Activated T-cell treated with anti-CD3 and anti-CD28 coated beads for 24 hours (primary cell): ENCODE results near the gene ADCK1.
"Not testable (repeated sequence)": the region's sequence is repeated elsewhere in the genome, so short reads cannot be mapped to it uniquely, and the experiment has no call there.

Experiments used
- DNase-seq: peaks from one replicate; pipeline ENCODE4 v3.0.0-alpha.2; 2020; ENCODE audit warnings: low read depth

ADCK1 gene

GRCh38 chr14:77865455-77865854, 65.5 kb downstream of the ADCK1 start:
- no peak for DNase-seq

GRCh38 chr14:77866932-77867331, 67.0 kb downstream of the ADCK1 start:
- DNase-seq: no peak

- DNase-seq: no peak
These were observed 67.6 kb downstream of the ADCK1 start for GRCh38 chr14:77867476-77867875.

GRCh38 chr14:77868552-77869285, 68.8 kb downstream of the ADCK1 start:
- no peak for DNase-seq

GRCh38 chr14:77869340-77869739, 69.4 kb downstream of the ADCK1 start:
- DNase-seq: no peak

- no peak for DNase-seq
These were observed 70.7 kb downstream of the ADCK1 start for GRCh38 chr14:77870646-77871045.

- no peak for DNase-seq
These were observed 72.2 kb downstream of the ADCK1 start for GRCh38 chr14:77872152-77872551.

- DNase-seq: no peak
These were observed 73.1 kb downstream of the ADCK1 start for GRCh38 chr14:77872983-77873382.

GRCh38 chr14:77878783-77879182, 78.9 kb downstream of the ADCK1 start:
- DNase-seq: no peak

- DNase-seq: no peak
These were observed 80.1 kb downstream of the ADCK1 start for GRCh38 chr14:77880056-77880455.

GRCh38 chr14:77882098-77882497, 82.2 kb downstream of the ADCK1 start:
- DNase-seq: no peak

GRCh38 chr14:77882636-77883035, 82.7 kb downstream of the ADCK1 start:
- DNase-seq: no peak

- no peak for DNase-seq
These were observed 83.4 kb downstream of the ADCK1 start for GRCh38 chr14:77883131-77883846.

- DNase-seq: no peak
These were observed 83.9 kb downstream of the ADCK1 start for GRCh38 chr14:77883847-77884238.

GRCh38 chr14:77885367-77885766, 85.5 kb downstream of the ADCK1 start:
- DNase-seq: no peak

- DNase-seq: no peak
These were observed 86.1 kb downstream of the ADCK1 start for GRCh38 chr14:77886010-77886409.

GRCh38 chr14:77888903-77889302, 89.0 kb downstream of the ADCK1 start:
- DNase-seq: not testable (repeated sequence)

- DNase-seq: no peak
These were observed 90.1 kb downstream of the ADCK1 start for GRCh38 chr14:77889971-77890442.

- no peak for DNase-seq
These were observed 91.0 kb downstream of the ADCK1 start for GRCh38 chr14:77890873-77891272.

GRCh38 chr14:77892381-77892871, 92.5 kb downstream of the ADCK1 start:
- DNase-seq: no peak

GRCh38 chr14:77892890-77893484, 93.1 kb downstream of the ADCK1 start:
- no peak for DNase-seq

GRCh38 chr14:77897374-77897773, 97.5 kb downstream of the ADCK1 start:
- DNase-seq: no peak

GRCh38 chr14:77902811-77903210, 102.9 kb downstream of the ADCK1 start:
- DNase-seq: no peak
